Stimulated activated CD8-positive, alpha-beta memory T cell treated with anti-CD3 and anti-CD28 coated beads, Interleukin-4, amount 100 ng/mL, for 1 hour (primary cell): Measurements from ENCODE around the gene ITGB1.

Source experiments
- DNase-seq, 2 donors: peaks; one replicate each; pipeline ENCODE4 v3.0.0-alpha.2; 2020; ENCODE audit warnings: low read depth in 2 of 2, low spot score in 1 of 2

ITGB1 gene

DNA sequence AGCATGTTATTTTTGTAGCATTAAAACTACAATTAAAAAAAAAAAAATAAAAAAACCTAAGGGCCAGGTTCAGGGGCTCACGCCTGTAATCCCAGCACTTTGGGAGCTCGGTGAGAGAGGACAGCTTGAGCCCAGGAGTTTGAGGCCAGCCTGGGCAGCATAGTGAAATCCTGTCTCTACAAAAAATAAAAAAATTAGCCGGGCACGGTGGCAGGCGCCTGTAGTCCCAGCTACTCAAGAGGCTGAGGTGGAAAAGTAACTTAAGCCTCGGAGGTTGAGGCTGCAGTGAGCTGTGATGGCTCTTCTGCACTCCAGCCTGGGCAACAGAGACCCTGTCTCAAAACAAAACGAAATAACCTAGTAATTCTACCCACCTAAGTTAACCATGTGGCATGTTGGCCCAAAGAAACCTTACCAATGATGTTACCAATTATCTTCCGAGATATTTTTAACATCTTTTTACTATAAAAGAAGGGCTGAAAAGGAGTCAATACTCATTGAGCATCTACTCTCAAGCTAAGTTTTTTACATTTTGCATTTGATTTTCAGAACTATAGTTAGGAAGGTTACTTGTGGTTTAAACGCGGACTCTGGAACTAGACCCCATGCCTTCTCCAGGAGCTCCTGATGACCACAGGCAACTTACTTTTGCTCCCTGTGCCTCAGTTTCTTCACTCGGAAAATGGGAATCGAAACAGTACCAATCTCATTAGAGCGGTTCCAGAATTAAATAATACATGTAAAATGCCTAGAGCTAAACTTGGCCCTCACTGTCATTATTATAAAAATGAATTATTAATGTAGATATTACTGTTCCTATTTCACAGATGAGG lies 1.4 kb downstream of the ITGB1 start:
- DNase-seq = no peak

DNA sequence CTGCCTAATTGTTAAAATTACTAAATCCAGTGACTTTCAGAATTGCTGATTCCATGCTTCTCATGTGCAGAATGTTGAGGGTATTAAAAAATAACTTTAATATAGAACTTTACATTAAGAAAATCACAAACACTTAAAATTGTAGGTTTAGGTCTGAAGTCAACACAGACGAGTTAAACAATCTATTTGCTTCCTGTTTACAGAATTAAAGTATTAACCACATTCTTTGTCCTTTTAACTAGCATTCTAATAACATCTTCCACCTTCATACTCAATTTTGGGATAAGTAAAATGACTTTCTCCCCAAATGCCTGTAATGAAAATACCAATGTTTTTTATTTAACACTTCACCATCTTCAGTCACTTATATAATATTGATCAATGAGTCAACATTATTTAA lies 2.2 kb downstream of the ITGB1 start:
- no peak for DNase-seq

DNA sequence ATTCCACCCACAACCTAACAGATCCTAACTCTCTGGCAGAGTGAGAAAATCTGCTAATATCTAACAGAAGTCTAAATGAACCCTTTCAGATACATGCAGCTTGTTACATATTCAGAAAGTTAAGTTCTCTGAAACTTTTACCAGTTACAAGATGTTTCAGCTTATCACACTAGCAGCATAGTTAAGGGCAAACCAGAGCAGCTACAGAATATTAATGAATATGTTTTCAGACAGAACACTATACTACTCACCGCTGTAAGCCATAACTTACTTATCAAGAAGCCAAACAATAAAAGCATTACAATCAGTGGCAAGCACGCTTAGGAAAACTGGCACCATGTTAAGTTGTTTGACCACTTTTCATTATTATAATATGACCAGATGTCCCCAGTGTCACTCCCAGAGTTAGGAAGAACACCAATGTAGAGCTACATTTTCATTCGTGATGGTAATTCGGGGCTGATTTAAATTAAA lies 2.7 kb downstream of the ITGB1 start:
- DNase-seq = no peak

DNA sequence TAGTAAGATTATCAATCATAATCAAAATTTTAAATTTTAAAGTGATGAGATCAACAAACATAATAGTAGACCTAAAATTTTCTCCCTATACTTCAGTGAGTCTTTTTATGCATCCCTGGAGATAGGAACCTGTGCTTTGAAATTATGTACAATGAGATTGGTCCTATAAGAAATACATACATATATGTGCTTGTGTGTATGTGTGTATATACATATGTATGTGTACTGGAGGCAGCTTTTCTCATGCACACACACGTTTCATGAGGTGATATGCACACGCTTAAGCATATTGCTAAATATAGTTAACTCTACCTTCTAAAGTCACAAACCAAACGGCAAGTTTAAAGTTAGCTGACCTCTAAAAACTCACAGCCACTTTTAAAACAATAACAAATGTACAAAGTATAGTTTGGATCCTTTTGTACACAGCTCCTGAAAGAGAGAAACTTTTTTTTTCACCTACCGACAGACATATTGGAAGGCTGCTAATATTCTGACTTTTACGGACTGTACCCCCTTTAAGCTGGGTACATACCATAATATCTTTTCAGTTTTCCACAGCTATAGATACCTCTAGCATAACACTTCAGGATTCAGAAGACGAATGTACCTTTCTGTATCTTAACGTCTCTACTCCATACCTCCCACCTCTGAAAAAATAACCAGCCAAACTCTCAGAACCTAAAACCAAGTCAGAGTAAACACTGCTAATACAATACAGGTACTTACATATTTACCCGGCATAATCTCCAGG lies 3.3 kb downstream of the ITGB1 start:
- no peak for DNase-seq

DNA sequence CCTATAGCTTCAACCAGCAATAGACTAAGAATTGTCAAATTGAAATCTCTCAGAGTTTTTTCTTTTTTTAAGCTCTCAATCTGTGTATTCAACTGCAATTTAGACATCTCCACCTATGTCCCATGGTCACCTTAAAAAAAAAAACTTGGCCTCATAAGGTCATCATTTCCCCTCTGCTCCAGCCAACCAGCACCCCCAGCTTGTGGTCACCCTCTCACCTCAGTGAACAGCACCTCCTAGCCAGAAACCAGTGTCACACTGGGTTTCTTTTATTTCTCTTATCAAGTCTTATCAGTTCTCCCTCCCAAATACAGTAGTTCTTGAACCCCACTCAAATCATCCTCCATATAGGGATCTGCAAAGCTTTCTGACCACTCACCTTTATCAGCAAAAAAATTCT lies 4.0 kb downstream of the ITGB1 start:
- no peak for DNase-seq

DNA sequence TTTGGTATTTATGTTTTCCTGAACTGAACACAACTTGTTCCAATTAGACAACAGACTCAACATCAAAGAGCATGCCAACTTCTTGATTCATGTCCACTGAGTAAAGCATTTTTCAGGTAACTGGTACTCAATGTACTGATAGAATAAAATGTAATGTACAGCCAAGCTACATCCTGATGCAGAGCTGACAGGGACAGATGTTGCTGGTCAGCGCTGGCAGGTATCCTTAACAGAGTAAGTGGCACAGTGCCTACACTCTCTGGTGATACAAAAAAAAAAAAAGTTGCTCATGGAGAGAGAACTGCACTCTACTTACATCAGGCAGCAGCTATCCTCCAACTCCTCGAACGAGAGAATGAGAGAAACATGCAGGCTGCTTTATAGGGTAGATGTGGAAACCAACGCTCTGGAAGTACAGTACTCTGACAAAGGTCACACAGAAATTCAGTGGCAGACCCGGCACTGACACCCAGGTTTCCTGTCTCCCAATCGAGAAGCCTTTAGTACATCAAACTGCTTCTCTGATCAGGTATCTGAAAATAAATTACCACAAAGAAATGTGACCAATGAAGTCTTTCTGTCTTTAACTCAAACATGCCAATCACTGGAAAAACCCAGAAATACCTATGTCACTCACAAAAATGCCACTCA lies 4.6 kb downstream of the ITGB1 start:
- DNase-seq = no peak

DNA sequence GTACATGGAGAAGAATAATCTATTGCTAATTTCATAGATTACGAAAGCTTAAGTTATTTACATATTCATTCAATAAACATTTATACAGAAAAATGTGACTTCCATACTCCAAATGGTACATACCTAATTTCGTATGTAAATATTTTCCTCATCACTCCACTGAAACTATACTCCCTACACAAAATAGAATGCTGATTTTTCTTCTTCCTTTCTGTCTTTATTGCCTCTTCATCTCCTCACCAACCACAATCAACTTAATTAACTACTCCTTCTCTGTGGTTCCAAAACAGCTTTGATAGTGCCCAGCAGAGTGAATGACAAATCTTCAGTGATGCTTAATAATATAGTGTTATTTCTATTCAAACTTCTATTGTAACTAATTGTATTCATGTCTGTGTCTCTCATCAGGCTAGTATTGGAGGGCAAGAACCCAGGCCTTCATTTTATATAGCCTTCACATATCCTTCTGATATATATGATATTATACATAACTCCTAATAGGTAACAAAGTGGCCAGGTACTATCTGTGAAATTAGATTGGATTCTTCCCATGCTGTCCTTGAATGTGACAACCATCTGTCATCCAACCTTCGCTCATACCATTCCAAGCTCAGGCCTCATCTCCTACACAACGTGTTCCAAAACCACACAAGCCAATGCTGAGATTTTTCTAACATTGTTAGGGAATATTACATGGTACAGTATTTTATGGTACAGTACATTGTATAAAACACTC lies 5.3 kb downstream of the ITGB1 start:
- no peak for DNase-seq

DNA sequence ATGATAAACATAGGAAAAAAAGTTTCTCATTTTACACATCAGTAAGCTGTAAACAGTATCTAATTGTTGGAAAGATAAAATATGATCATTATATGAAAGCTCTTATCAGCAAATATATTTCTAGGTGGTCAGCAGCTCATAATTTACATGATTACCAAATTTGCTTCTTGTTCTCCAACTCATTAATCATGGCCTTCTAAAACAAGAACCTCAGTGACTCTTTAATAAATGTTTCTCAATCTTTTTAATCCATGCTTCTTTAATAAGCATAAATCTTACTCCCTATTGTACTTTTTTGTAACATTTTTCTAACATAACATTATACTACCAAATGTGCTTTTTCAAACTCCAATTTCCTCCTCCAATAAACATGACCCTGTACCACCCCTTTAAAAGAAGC lies 5.9 kb downstream of the ITGB1 start:
- no peak for DNase-seq

DNA sequence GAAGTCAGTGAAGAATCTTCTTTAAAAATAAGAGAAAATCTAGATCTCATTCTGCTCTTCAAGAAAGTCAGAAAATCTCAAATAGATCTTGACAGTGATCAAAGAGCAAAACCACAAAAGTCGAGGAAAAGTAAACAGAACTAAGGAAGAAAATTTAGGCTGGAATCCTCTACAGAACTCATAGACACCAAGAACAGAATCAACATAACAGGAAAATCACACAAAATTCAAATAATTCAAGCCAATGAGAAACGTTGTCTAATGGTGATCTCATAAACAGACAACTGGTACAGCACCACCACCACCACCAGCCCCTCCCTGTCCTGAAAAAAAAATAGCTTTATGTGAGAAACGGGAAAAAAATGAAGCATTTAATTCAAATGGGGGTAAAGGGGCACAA lies 6.9 kb downstream of the ITGB1 start:
- DNase-seq = no peak

DNA sequence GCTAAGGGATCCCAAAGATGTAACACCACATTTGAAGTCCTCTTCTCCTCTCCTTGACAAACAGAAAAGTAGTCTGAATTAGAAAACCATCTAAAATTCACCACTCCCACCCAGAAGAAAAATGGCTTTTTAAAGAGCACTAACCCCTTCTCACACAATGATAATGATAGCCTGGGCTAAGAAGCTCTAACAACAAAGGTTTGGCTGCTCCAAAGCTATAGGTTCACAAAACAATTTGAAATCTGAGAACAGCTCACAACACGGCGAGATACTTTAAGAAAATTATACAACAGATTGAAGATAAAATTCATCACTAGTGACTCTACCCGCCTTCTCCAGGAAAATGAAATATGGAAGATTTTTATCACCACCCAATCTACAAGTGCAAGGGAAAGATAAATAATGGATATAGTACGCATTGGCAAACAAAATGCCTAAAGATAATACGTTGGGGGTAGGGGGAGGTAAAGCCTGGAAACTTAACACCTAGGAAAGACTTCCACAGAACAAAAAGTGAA lies 7.4 kb downstream of the ITGB1 start:
- no peak for DNase-seq

DNA sequence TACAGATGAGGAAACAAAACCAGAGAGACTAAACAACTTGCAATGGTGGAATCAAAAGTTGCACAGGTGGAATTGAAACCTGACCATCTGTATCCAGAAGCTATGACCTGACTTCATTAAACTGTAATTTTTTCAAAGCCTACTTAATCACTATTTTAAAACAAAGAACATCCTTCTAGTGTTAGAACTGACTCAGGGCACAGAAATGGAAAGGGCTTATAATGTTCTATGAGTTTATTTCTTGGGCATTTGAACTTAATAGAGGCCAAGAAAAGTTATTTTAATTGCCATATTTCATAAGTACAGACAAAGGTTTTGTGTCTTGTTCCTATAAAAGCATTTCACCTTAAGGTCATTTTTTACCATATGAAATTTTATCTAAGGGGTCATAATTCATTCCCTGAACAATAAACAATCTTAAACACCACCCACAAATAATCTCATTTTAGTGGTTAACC lies 8.8 kb downstream of the ITGB1 start:
- DNase-seq = no peak

DNA sequence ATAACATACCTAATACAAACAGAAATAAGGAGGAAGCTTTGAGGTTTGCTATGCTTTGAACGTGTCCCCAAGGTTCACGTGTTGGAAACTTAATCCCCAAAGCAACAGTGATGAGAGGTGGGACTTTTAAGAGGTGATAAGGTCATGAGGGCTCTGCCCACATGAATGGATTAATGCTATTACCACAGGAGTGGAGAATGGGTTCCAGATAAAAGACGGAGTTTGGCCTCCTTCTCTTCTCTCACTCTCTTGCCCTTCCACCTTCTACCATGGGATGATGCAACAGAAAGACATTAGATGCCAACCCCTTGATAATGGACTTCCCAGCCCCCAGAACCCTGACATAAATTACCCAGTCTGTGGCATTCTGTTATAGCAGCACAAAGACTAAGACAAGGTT lies 9.6 kb downstream of the ITGB1 start:
- no peak for DNase-seq

DNA sequence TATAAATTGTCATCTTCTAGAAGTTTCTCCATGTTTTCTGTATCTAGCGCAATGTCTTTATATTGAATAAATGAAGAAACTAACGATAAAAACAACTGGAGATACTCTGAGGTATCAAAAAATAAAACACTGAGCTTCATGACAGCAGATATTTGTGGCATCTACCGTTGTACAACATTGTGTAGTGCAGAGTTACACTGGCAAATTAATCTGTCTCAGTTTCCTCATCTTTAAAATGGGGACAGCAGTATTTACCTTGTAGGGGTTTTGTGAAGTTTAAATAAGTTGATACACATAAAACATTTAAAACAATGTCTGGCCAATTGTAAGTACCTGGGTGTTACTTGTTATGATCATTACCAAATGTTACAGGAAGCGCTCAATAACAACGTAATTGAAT lies 10.4 kb downstream of the ITGB1 start:
- DNase-seq = no peak

DNA sequence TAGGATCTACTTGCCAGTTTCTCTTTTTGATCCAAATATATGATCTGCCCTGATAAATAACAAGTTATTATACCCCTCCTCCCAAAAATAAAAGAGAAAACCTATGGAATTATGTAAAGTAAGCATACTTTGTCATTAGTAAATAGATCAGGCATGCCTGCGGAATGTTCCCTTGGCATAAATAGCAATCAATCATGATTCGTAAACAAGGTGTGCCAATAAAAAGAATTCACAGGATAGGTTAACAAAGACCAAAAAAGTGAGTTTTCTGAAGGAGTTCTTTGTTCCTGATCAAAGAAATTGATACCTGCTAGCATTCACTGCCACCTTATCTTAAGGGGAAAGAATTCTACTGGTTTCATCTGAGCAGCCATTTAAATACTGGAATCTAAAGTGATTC lies 11.9 kb downstream of the ITGB1 start:
- DNase-seq = no peak

DNA sequence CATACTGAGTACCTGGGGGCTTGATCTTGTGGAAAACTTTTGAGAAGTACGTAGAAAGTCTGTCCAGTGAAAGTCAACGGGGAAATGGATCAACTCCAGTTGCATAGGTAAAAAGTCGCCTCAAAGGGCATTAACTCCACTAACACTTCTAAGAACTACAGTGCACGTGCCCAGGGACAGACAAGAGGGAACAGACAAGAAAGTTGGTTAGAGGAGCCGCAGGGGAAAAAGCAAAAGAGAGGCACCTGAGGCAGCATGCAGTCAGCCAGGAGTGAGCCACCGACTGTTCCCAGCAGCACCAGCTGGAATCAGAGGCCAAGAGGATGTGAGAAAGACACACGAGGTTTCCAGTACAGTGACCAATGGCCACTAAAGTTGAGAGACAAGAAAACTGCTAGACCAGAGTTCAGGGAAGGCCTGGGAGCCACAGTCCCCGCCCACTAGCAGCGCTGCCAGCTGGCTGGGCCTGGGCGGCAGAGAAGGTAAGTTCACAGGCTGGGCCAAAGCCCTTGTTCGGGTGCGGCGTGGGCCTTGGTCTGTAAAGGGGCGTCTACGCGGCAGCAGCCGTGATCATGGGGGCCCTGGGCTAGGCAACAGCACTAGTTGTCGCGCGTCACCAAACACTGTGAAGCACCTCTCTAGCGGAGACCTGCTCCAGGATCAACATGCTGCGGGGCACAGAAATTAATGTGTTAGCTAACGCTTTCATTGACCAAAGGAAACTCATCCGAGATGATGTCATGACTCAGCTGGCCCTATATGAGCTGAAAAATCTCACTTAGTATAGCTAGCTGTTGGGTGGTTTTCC lies 14.0 kb downstream of the ITGB1 start:
- DNase-seq = no peak

DNA sequence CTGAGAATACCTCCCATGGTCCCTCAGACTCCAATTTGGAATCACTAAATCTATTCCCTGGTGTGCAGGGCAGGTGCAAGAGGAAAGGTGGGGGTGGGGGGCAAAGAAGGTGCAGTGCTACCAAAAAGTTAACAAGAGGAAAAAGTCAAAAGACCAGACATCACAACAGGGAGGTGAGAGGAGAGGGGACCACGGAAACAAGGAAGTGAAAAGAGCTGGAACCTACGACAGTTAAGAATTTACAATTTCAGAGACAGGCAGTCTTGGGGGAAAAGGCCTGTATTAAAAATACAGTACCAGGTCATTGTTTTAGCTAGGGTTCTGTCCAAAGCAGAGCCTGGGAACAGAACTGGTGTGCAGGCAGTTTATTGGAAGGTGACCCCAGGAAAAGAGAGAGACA lies 14.6 kb downstream of the ITGB1 start:
- DNase-seq = no peak

DNA sequence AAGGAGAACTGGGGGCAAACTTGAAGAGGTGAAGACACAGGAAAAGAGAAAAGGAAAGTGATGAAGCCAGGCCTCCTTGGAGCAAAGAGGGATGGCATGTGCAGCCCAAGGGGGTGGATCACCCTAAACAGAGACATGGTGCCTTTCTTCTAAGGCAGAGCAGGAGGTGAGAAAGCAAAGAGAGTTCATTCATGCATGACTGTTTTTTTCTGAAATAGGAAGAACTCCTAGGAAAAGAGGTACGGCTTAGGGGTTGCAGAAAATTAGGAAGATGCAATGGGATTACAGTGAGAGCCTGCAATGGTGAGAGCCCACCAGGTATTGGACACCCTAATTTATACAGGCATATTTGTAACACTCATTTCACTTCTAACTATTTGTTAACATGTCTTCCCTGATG lies 15.9 kb downstream of the ITGB1 start:
- DNase-seq = no peak

DNA sequence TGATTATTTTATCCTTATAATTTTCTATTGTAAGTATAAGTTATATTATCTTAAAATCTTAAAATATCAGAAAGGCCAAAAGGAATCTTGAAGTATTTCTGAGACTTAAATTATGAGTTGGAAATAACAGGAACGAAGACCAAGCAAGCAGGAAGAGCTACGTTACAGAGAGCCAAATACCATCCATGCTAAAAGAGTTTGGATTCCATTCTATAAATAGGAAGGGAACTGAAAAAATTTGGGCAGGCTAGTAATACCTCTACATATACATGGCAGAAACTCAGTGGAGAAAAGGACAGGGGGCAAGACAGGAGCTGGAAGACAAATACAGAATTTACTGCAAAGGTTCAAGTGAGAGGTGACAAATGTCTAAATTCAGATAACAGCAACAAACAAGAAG lies 16.7 kb downstream of the ITGB1 start:
- DNase-seq = no peak

DNA sequence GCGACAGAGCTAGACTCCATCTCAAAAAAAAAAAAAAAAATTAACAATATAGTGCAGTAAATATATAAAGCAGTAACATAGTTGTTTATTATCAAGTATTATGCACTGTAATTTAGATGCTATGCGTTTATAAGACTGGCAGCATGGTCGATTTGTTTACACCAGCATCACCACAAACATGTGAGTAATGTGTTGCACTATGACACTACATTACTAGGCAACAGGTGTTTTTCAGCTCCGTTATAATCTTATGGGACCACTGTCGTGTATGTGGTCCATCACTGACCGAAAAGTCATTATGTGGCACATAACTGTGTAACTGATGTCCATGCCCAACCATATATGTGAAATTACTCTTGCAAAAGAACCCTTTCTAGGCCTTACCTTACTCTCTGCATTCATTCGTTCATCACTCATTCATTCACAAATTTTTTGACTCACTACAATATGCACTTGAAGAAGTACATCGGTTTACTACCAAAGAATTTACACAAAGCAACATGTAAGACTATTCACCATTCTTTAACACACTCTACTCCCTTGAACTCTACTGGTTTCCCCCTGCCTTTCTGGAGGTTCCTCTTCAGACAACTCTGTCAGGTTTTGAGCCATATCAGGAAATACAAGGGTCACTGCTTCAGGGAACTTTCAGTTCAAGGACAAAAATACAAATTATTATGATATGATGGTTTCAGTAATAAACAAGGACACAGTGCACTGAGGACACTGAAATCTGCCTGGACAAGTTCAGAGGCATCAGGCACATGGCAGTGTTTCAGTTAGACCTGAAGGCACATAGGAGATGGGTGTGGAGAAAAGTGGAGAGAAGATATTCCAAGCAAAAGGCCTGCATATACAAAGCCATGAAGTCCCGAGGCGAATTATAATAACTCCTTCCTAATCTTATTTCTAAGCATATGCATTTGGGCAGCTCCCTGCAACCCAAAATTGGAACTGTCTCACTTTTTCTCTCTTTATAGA lies 17.4 kb downstream of the ITGB1 start:
- no peak for DNase-seq
